NT2/D1 (cell line): ENCODE results near the gene RC3H2.

Experiments used
- SUZ12 ChIP-seq: IDR thresholded peaks from 2 replicates; pipeline ENCODE4 v1.6.1; 2011; ENCODE audit not compliant: insufficient read length, insufficient read depth; ENCODE audit errors: extremely low read depth
- YY1 ChIP-seq: IDR thresholded peaks from 2 replicates; pipeline ENCODE4 v1.6.1; 2011; ENCODE audit not compliant: insufficient read length, insufficient read depth
- ZNF274 ChIP-seq: IDR thresholded peaks from 2 replicates; pipeline ENCODE4 v1.6.1; 2011; ENCODE audit warnings: mild to moderate bottlenecking, low read depth, low read length

DNA sequence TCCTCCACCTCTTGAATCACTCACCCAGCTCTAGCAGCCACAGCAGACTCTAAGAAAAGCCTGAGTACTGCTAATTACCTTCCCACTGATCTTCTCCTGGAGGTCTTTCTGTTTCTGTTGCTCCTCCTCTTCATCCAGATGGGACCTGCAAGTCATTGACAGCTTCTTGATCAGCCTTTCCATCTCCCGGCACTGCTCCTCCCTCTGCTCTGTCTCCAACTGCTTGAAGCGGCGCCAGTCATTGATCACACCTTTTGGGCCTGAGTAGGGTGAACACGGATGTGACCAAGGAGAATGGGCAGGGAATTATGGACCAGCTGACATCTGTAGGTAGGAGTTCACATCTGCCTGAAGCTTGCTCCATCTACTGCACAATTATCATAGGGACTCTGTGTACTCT lies 82.2 kb downstream of the RC3H2 start:
- TF ChIP-seq ZNF274 (no peak), YY1 (no peak), SUZ12 (no peak)
